SK-N-SH treated with all-trans-retinoic acid at 6 μM for 48 hours (cell line): Measurements from ENCODE around the gene SMIM41.

ENCODE experiments used
- ATAC-seq: fragments of 200-7000 bp; cut with Tn5 transposase; 3 replicates; pipeline ENCODE4 v1.9.1; 2020; ENCODE audit warnings: mild to moderate bottlenecking, moderate library complexity
- ARNTL ChIP-seq: fragments of 450-650 bp; formaldehyde crosslinking; IDR thresholded peaks from 2 replicates; pipeline ENCODE4 v1.5.0; 2020; ENCODE audit warnings: low read depth, mild to moderate bottlenecking, moderate library complexity, borderline replicate concordance
- BACH2 ChIP-seq: fragments of 250-450 bp; sonication (Bioruptor Pico); IDR thresholded peaks from 2 replicates; pipeline ENCODE4 v1.9.0; 2021; ENCODE audit warnings: mild to moderate bottlenecking, borderline replicate concordance
- CSDC2 ChIP-seq: fragments of 250-450 bp; sonication (Bioruptor Pico); IDR thresholded peaks from 2 replicates; pipeline ENCODE4 v1.5.0; 2020; ENCODE audit warnings: mild to moderate bottlenecking, moderate library complexity
- CSRNP3 ChIP-seq: fragments of 250-450 bp; sonication (Bioruptor Pico); IDR thresholded peaks from 2 replicates; pipeline ENCODE4 v1.5.1; 2021; ENCODE audit warnings: mild to moderate bottlenecking, moderate library complexity
- ESRRG ChIP-seq: fragments of 250-450 bp; sonication (Bioruptor Pico); IDR thresholded peaks from 2 replicates; pipeline ENCODE4 v1.6.1; 2021; ENCODE audit warnings: mild to moderate bottlenecking
- GLIS3 ChIP-seq: fragments of 250-450 bp; sonication (Bioruptor Pico); IDR thresholded peaks from 2 replicates; pipeline ENCODE4 v1.5.0; 2020; ENCODE audit warnings: mild to moderate bottlenecking, moderate library complexity
- ISL1 ChIP-seq: fragments of 250-450 bp; sonication (Bioruptor Pico); IDR thresholded peaks from 2 replicates; pipeline ENCODE4 v2.1.2; 2022; ENCODE audit warnings: mild to moderate bottlenecking, moderate library complexity
- OSR1 ChIP-seq: fragments of 250-450 bp; sonication (Bioruptor Pico); IDR thresholded peaks from 2 replicates; pipeline ENCODE4 v1.8.0; 2022; ENCODE audit warnings: moderate library complexity, mild to moderate bottlenecking, inconsistent platforms
- PATZ1 ChIP-seq: fragments of 250-450 bp; sonication (Bioruptor Pico); IDR thresholded peaks from 2 replicates; pipeline ENCODE4 v1.8.0; 2020; ENCODE audit warnings: mild to moderate bottlenecking, moderate library complexity, borderline replicate concordance
- POU6F1 ChIP-seq: fragments of 250-450 bp; sonication (Bioruptor Pico); IDR thresholded peaks from 2 replicates; pipeline ENCODE4 v1.8.0; 2021; ENCODE audit warnings: low read depth, mild to moderate bottlenecking, moderate library complexity, borderline replicate concordance
- PPARA ChIP-seq: fragments of 250-450 bp; sonication (Bioruptor Pico); IDR thresholded peaks from 2 replicates; pipeline ENCODE4 v1.5.0; 2020; ENCODE audit warnings: mild to moderate bottlenecking, borderline replicate concordance
- RARB ChIP-seq: fragments of 250-450 bp; sonication (Bioruptor Pico); IDR thresholded peaks from 2 replicates; pipeline ENCODE4 v1.8.0; 2021; ENCODE audit warnings: mild to moderate bottlenecking, moderate library complexity
- SNAI2 ChIP-seq: fragments of 250-450 bp; sonication (Bioruptor Pico); IDR thresholded peaks from 2 replicates; pipeline ENCODE4 v1.5.0; 2020; ENCODE audit warnings: mild to moderate bottlenecking, moderate library complexity
- TCF4 ChIP-seq: fragments of 250-450 bp; sonication (Bioruptor Pico); IDR thresholded peaks from 2 replicates; pipeline ENCODE4 v1.8.0; 2021; ENCODE audit warnings: mild to moderate bottlenecking, moderate library complexity, borderline replicate concordance
- TOX ChIP-seq: fragments of 250-450 bp; sonication (Bioruptor Pico); IDR thresholded peaks from 2 replicates; pipeline ENCODE4 v1.8.0; 2021; ENCODE audit warnings: mild to moderate bottlenecking, moderate library complexity, borderline replicate concordance
- ZC3H10 ChIP-seq: fragments of 250-450 bp; sonication (Bioruptor Pico); IDR thresholded peaks from 2 replicates; pipeline ENCODE4 v1.5.1; 2021; ENCODE audit warnings: mild to moderate bottlenecking, moderate library complexity
- ZFP3 ChIP-seq: fragments of 250-450 bp; sonication (Bioruptor Pico); IDR thresholded peaks from 2 replicates; pipeline ENCODE4 v1.5.0; 2020; ENCODE audit warnings: mild to moderate bottlenecking, moderate library complexity
- ZFP30 ChIP-seq: fragments of 450-650 bp; formaldehyde crosslinking; IDR thresholded peaks from 2 replicates; pipeline ENCODE4 v1.5.0; 2022; ENCODE audit warnings: mild to moderate bottlenecking, moderate library complexity
- ZNF565 ChIP-seq: fragments of 450-650 bp; formaldehyde crosslinking; conservative IDR thresholded peaks from 2 replicates; pipeline ENCODE4 v1.5.0; 2020; ENCODE audit warnings: low read depth, mild to moderate bottlenecking, moderate library complexity
- ZNF70 ChIP-seq: fragments of 450-650 bp; formaldehyde crosslinking; IDR thresholded peaks from 2 replicates; pipeline ENCODE4 v1.5.0; 2020; ENCODE audit warnings: mild to moderate bottlenecking, moderate library complexity
- ZNF8 ChIP-seq: fragments of 450-650 bp; formaldehyde crosslinking; IDR thresholded peaks from 2 replicates; pipeline ENCODE4 v1.5.0; 2020; ENCODE audit warnings: mild to moderate bottlenecking, moderate library complexity
- TF ChIP-seq, protein P1 (sequence below): fragments of 250-450 bp; sonication (Bioruptor Pico); IDR thresholded peaks from 2 replicates; pipeline ENCODE4 v1.5.1; 2020; ENCODE audit warnings: low read depth, mild to moderate bottlenecking, moderate library complexity
- TF ChIP-seq, protein P2 (sequence below): fragments of 250-450 bp; sonication (Bioruptor Pico); IDR thresholded peaks from 2 replicates; pipeline ENCODE4 v1.5.0; 2020; ENCODE audit warnings: mild to moderate bottlenecking, moderate library complexity

SMIM41 gene

DNA sequence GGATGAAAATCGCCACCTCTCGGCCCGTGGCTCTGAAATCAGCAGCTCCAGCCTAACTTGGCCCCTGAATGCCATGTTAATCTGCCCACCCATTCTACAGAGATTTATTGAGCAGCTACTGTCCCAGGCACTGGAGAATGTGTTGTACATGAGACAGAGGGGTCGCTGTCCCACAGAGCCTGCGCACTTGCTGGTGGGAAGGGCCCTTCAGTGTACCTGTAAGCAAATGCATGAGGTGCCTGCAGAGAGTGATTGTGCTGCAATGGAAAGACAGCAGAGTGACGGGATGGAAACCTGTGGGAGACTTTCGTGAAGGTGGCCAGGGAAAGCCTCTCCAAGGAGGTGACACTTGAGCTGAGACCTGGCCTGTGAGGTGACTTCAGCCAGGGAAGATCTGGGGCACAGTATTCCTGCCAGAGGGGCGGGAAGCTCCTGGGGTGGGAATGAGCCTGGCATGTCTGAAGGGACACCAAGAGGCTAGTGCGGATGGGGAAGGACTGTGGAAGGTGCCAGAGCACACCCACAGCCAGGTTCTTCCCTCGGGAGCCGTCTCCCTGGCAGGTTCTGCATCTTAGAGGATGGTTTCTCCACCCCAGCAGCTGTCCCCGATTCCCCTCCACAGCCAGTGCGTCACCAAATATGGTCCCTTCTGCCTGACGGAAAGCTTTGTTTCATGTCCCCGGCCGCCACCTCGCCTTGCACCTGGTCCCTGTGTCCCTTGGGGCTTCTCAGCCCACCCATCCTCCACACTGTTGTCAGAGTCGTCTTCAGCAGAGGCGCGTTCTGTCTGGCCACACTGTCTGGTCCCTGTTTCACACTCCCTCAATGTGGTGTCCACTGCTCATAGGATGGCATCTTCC lies 8.7 kb downstream of the SMIM41 start:
- no peak for ATAC-seq
- no peak for TF ChIP-seq TOX
- no peak for TF ChIP-seq ISL1 (CRISPR knock-in tag)
- no peak for TF ChIP-seq ZNF70 (CRISPR knock-in tag)
- TF ChIP-seq RARB: no peak
- TF ChIP-seq TCF4 (CRISPR knock-in tag): no peak
- TF ChIP-seq POU6F1 (CRISPR knock-in tag): no peak
- TF ChIP-seq PATZ1 (CRISPR knock-in tag): no peak
- no peak for TF ChIP-seq SNAI2
- no peak for TF ChIP-seq ZNF8
- TF ChIP-seq ARNTL (CRISPR knock-in tag): no peak
- TF ChIP-seq ZFP30: no peak
- TF ChIP-seq, protein P1, sequence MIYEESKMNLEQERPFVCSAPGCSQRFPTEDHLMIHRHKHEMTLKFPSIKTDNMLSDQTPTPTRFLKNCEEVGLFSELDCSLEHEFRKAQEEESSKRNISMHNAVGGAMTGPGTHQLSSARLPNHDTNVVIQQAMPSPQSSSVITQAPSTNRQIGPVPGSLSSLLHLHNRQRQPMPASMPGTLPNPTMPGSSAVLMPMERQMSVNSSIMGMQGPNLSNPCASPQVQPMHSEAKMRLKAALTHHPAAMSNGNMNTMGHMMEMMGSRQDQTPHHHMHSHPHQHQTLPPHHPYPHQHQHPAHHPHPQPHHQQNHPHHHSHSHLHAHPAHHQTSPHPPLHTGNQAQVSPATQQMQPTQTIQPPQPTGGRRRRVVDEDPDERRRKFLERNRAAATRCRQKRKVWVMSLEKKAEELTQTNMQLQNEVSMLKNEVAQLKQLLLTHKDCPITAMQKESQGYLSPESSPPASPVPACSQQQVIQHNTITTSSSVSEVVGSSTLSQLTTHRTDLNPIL (CRISPR knock-in tag): no peak
- no peak for TF ChIP-seq ZFP3
- TF ChIP-seq ZC3H10 (CRISPR knock-in tag): no peak
- no peak for TF ChIP-seq GLIS3 (CRISPR knock-in tag)
- no peak for TF ChIP-seq ESRRG (CRISPR knock-in tag)
- no peak for TF ChIP-seq OSR1 (CRISPR knock-in tag)

DNA sequence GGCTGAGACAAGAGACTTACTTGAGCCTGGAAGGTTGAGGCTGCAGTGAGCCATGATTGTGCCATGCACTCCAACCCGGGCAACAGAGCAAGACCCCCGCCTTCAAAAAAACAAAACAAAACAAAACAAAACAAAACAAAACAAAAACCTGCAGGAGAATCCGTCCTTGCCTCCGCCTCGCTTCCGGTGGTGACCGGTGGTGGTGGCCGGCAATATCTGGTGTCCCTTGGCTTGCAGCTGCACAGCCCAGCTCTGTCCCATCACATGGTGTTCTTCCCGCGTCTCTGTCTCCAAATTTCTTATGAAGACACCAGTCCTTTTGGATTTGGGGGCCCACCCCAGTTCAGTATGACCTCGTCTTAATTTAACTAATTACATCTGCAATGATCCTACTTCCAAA lies 10.0 kb downstream of the SMIM41 start:
- TF ChIP-seq TCF4 (CRISPR knock-in tag): no peak
- TF ChIP-seq ZNF565 (CRISPR knock-in tag): no peak
- TF ChIP-seq SNAI2: no peak
- TF ChIP-seq ESRRG (CRISPR knock-in tag): no peak
- TF ChIP-seq ARNTL (CRISPR knock-in tag): no peak
- TF ChIP-seq TOX: no peak
- no peak for TF ChIP-seq BACH2 (CRISPR knock-in tag)
- TF ChIP-seq PPARA (CRISPR knock-in tag): no peak
- no peak for TF ChIP-seq CSDC2 (CRISPR knock-in tag)
- no peak for TF ChIP-seq ZFP3
- no peak for TF ChIP-seq GLIS3 (CRISPR knock-in tag)
- TF ChIP-seq, protein P2, sequence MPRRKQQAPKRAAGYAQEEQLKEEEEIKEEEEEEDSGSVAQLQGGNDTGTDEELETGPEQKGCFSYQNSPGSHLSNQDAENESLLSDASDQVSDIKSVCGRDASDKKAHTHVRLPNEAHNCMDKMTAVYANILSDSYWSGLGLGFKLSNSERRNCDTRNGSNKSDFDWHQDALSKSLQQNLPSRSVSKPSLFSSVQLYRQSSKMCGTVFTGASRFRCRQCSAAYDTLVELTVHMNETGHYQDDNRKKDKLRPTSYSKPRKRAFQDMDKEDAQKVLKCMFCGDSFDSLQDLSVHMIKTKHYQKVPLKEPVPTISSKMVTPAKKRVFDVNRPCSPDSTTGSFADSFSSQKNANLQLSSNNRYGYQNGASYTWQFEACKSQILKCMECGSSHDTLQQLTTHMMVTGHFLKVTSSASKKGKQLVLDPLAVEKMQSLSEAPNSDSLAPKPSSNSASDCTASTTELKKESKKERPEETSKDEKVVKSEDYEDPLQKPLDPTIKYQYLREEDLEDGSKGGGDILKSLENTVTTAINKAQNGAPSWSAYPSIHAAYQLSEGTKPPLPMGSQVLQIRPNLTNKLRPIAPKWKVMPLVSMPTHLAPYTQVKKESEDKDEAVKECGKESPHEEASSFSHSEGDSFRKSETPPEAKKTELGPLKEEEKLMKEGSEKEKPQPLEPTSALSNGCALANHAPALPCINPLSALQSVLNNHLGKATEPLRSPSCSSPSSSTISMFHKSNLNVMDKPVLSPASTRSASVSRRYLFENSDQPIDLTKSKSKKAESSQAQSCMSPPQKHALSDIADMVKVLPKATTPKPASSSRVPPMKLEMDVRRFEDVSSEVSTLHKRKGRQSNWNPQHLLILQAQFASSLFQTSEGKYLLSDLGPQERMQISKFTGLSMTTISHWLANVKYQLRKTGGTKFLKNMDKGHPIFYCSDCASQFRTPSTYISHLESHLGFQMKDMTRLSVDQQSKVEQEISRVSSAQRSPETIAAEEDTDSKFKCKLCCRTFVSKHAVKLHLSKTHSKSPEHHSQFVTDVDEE: no peak
- TF ChIP-seq ZNF8: no peak
- no peak for TF ChIP-seq PATZ1 (CRISPR knock-in tag)
- TF ChIP-seq ISL1 (CRISPR knock-in tag): no peak
- TF ChIP-seq ZFP30: no peak
- TF ChIP-seq CSRNP3: no peak
- no peak for TF ChIP-seq OSR1 (CRISPR knock-in tag)
- TF ChIP-seq RARB: no peak
- TF ChIP-seq POU6F1 (CRISPR knock-in tag): no peak
- ATAC-seq: no peak
